Trophoblast cell (in vitro differentiated cells and primary cell): ENCODE data around the gene SERPINA9.

ENCODE experiments used
- DNase-seq, 2 donors: peaks; one replicate each; pipeline ENCODE4 v3.0.0-alpha.2; 2016
- H2AFZ ChIP-seq: 2 replicates; pipeline ENCODE4 v1.6.1; 2013; ENCODE audit warnings: low read length, moderate library complexity, mild to moderate bottlenecking; ENCODE audit not compliant: insufficient read depth, poor library complexity
- H2AK5ac ChIP-seq: 2 replicates; pipeline ENCODE4 v1.6.1; 2013; ENCODE audit warnings: mild to moderate bottlenecking, low read length
- H2BK120ac ChIP-seq: 2 replicates; pipeline ENCODE4 v1.6.1; 2013; ENCODE audit warnings: low read length, mild to moderate bottlenecking, moderate library complexity; ENCODE audit not compliant: insufficient read depth, poor library complexity
- H2BK12ac ChIP-seq: 2 replicates; pipeline ENCODE4 v1.6.1; 2013; ENCODE audit warnings: mild to moderate bottlenecking, low read length, moderate library complexity
- H2BK5ac ChIP-seq: 2 replicates; pipeline ENCODE4 v1.6.1; 2013; ENCODE audit warnings: low read length, low read depth, moderate library complexity, mild to moderate bottlenecking; ENCODE audit not compliant: poor library complexity
- H3K14ac ChIP-seq: 2 replicates; pipeline ENCODE4 v1.6.1; 2013; ENCODE audit warnings: mild to moderate bottlenecking, low read length
- H3K18ac ChIP-seq: 2 replicates; pipeline ENCODE4 v1.6.1; 2013; ENCODE audit warnings: mild to moderate bottlenecking, low read length
- H3K23ac ChIP-seq: 2 replicates; pipeline ENCODE4 v1.6.1; 2013; ENCODE audit warnings: low read length
- H3K27ac ChIP-seq: 2 replicates; pipeline ENCODE4 v1.5.1; 2013; ENCODE audit warnings: low read depth, mild to moderate bottlenecking, inconsistent platforms, low read length, moderate library complexity
- H3K27me3 ChIP-seq: 2 replicates; pipeline ENCODE4 v1.6.1; 2013; ENCODE audit warnings: inconsistent platforms, mild to moderate bottlenecking, low read length, moderate library complexity; ENCODE audit not compliant: insufficient read depth
- H3K36me3 ChIP-seq, 2 experiments: 1 replicate in 1 of 2; 2 replicates in 1 of 2; pipeline ENCODE4 v1.6.1; 2013; ENCODE audit warnings: low read length in 2 of 2, mild to moderate bottlenecking in 2 of 2, moderate library complexity in 1 of 2; ENCODE audit not compliant: insufficient read depth in 2 of 2, control insufficient read depth in 1 of 2
- H3K4ac ChIP-seq: 2 replicates; pipeline ENCODE4 v1.6.1; 2013; ENCODE audit warnings: low read depth, mild to moderate bottlenecking, low read length, moderate library complexity
- H3K4me1 ChIP-seq, 2 experiments: 1 replicate in 1 of 2; 2 replicates in 1 of 2; pipeline ENCODE4 v1.6.1; 2013; ENCODE audit warnings: low read length in 2 of 2, mild to moderate bottlenecking in 2 of 2, moderate library complexity in 1 of 2; ENCODE audit not compliant: insufficient read depth in 2 of 2, control insufficient read depth in 1 of 2
- H3K4me2 ChIP-seq: 2 replicates; pipeline ENCODE4 v1.6.1; 2013; ENCODE audit warnings: inconsistent platforms, mild to moderate bottlenecking, low read length, moderate library complexity
- H3K4me3 ChIP-seq: 2 replicates; pipeline ENCODE4 v1.5.1; 2013; ENCODE audit warnings: mild to moderate bottlenecking, low read depth, low read length, inconsistent platforms
- H3K79me1 ChIP-seq: one replicate; pipeline ENCODE4 v1.6.1; 2013; ENCODE audit warnings: low read length
- H3K79me2 ChIP-seq: 2 replicates; pipeline ENCODE4 v1.6.1; 2013; ENCODE audit warnings: low read length, mild to moderate bottlenecking; ENCODE audit not compliant: control insufficient read depth, insufficient read depth, poor library complexity
- H3K9ac ChIP-seq: 2 replicates; pipeline ENCODE4 v1.6.1; 2013; ENCODE audit warnings: mild to moderate bottlenecking, low read length
- H3K9me3 ChIP-seq: 2 replicates; pipeline ENCODE4 v1.6.1; 2013; ENCODE audit warnings: low read depth, mild to moderate bottlenecking, control low read depth, inconsistent platforms, low read length; ENCODE audit not compliant: insufficient read depth
- H4K12ac ChIP-seq: 2 replicates; pipeline ENCODE4 v1.6.1; 2013; ENCODE audit warnings: low read depth, mild to moderate bottlenecking, low read length, moderate library complexity
- H4K8ac ChIP-seq: 2 replicates; pipeline ENCODE4 v1.6.1; 2013; ENCODE audit warnings: low read depth, mild to moderate bottlenecking, low read length, moderate library complexity
- H4K91ac ChIP-seq: one replicate; pipeline ENCODE4 v1.6.1; 2013; ENCODE audit warnings: low read depth, mild to moderate bottlenecking, low read length, moderate library complexity
- WGBS: extraction: QIAGEN DNeasy Blood & Tissue Kit; methylation state at CpG from one replicate; pipeline ENCODE4 v1.1.7; 2013; ENCODE audit warnings: missing lambda C conversion rate; ENCODE audit not compliant: insufficient read length, insufficient coverage; ENCODE audit errors: extremely low coverage; 5-methylcytosine and 5-hydroxymethylcytosine counted together

The SERPINA9 gene

GRCh38 chr14:94441130-94441529, 34.9 kb downstream of the SERPINA9 start:
- H4K91ac ChIP-seq: no peak overlapping the region
- no peak overlapping the region for H2BK5ac ChIP-seq
- no peaks in the 10 kb centered on the region for H3K79me1 ChIP-seq
- no peak overlapping the region for H2AK5ac ChIP-seq
- H3K27ac ChIP-seq: no peak overlapping the region
- no peak overlapping the region for H4K8ac ChIP-seq
- H3K4me2 ChIP-seq: no peak overlapping the region
- H3K27me3 ChIP-seq: no peaks in the 10 kb centered on the region
- H4K12ac ChIP-seq: no peak overlapping the region
- no peak overlapping the region for H3K4ac ChIP-seq
- no peak for DNase-seq
- no peaks in the 10 kb centered on the region for H3K4me1 ChIP-seq
- no peak overlapping the region for H3K18ac ChIP-seq
- no peak overlapping the region for H3K4me3 ChIP-seq
- H3K9me3 ChIP-seq: peaks cover 2% of the 10 kb centered on the region
- no peaks in the 10 kb centered on the region for H3K79me2 ChIP-seq
- H2AFZ ChIP-seq: no peak overlapping the region
- no peaks in the 10 kb centered on the region for H3K36me3 ChIP-seq
- WGBS: no CpG with 5 or more reads among the region's 4 CpGs
- no peak overlapping the region for H2BK12ac ChIP-seq
- no peak overlapping the region for H3K23ac ChIP-seq
- H2BK120ac ChIP-seq: no peak overlapping the region
- H3K14ac ChIP-seq: no peak overlapping the region
- H3K9ac ChIP-seq: no peak overlapping the region

GRCh38 chr14:94439453-94440057, 36.4 kb downstream of the SERPINA9 start:
- Histone ChIP-seq H3K23ac (no peak overlapping the region), H2BK12ac (no peak overlapping the region), H3K18ac (no peak overlapping the region), H3K9me3 (peaks cover 2% of the 10 kb centered on the region), H4K12ac (no peak overlapping the region), H2AK5ac (no peak overlapping the region), H3K14ac (no peak overlapping the region), H3K4ac (no peak overlapping the region), H3K9ac (no peak overlapping the region), H3K4me1 (no peaks in the 10 kb centered on the region), H3K36me3 (no peaks in the 10 kb centered on the region), H3K79me2 (no peaks in the 10 kb centered on the region), H2BK5ac (no peak overlapping the region), H4K91ac (no peak overlapping the region), H3K79me1 (no peaks in the 10 kb centered on the region), H3K4me2 (no peak overlapping the region), H4K8ac (no peak overlapping the region), H3K4me3 (no peak overlapping the region), H3K27ac (no peak overlapping the region), H3K27me3 (no peaks in the 10 kb centered on the region), H2BK120ac (no peak overlapping the region), H2AFZ (no peak overlapping the region)
- WGBS: no CpG with 5 or more reads among the region's 5 CpGs
- DNase-seq: no peak

GRCh38 chr14:94428610-94429009, 47.4 kb downstream of the SERPINA9 start:
- H3K23ac ChIP-seq: no peak overlapping the region
- no peak overlapping the region for H4K12ac ChIP-seq
- peaks cover 2% of the 10 kb centered on the region for H3K79me1 ChIP-seq
- no peak overlapping the region for H4K8ac ChIP-seq
- no peak overlapping the region for H2BK120ac ChIP-seq
- H3K79me2 ChIP-seq: no peaks in the 10 kb centered on the region
- H3K4ac ChIP-seq: no peak overlapping the region
- no CpG with 5 or more reads among the region's 2 CpGs for WGBS
- H3K27me3 ChIP-seq: no peaks in the 10 kb centered on the region
- no peak overlapping the region for H2AK5ac ChIP-seq
- H4K91ac ChIP-seq: no peak overlapping the region
- H3K4me1 ChIP-seq: peaks cover 0 to 3% of the 10 kb centered on the region in 2 experiments
- no peak overlapping the region for H3K4me3 ChIP-seq
- H3K36me3 ChIP-seq: no peaks in the 10 kb centered on the region
- DNase-seq: peak in 1 of 2 donors; percentile 4
- no peak overlapping the region for H2BK5ac ChIP-seq
- no peak overlapping the region for H2BK12ac ChIP-seq
- no peak overlapping the region for H2AFZ ChIP-seq
- no peaks in the 10 kb centered on the region for H3K9me3 ChIP-seq
- no peak overlapping the region for H3K4me2 ChIP-seq
- no peak overlapping the region for H3K27ac ChIP-seq
- H3K14ac ChIP-seq: no peak overlapping the region
- H3K9ac ChIP-seq: no peak overlapping the region
- no peak overlapping the region for H3K18ac ChIP-seq

GRCh38 chr14:94427016-94427613, 48.9 kb downstream of the SERPINA9 start:
- no peak for DNase-seq
- Histone ChIP-seq H3K23ac (no peak overlapping the region), H4K12ac (no peak overlapping the region), H3K4me1 (peaks cover 0 to 3% of the 10 kb centered on the region in 2 experiments), H2BK120ac (no peak overlapping the region), H2BK12ac (no peak overlapping the region), H2BK5ac (no peak overlapping the region), H3K4me2 (no peak overlapping the region), H3K79me1 (peaks cover 2% of the 10 kb centered on the region), H4K91ac (no peak overlapping the region), H3K27ac (no peak overlapping the region), H3K4ac (no peak overlapping the region), H2AK5ac (no peak overlapping the region), H3K27me3 (no peaks in the 10 kb centered on the region), H4K8ac (no peak overlapping the region), H3K79me2 (no peaks in the 10 kb centered on the region), H2AFZ (no peak overlapping the region), H3K9me3 (no peaks in the 10 kb centered on the region), H3K36me3 (no peaks in the 10 kb centered on the region), H3K14ac (no peak overlapping the region), H3K4me3 (no peak overlapping the region), H3K9ac (no peak overlapping the region), H3K18ac (no peak overlapping the region)
- no CpG with 5 or more reads among the region's 9 CpGs for WGBS
